B cell (primary cell): ENCODE measurements around the gene ABTB2. TPM values are rescaled to one million over a fixed set of nuclear protein-coding genes. Genes with fewer than 3 reads are reported as not detected.

Experiments used
- ATAC-seq: fragments of 200-7000 bp; cut with Tn5 transposase; one replicate; pipeline ENCODE4 v1.10.0; 2021; ENCODE audit warnings: low read depth, mild to moderate bottlenecking, moderate number of reproducible peaks, moderate library complexity
- CTCF ChIA-PET: fragments of 350-600 bp; sonication (Branson Sonifier 250); formaldehyde crosslinking; loops from one replicate; lab custom pipeline; 2021; ENCODE audit warnings: antibody characterized with exemption, inconsistent platforms; lab: Charles Lee
- POLR2A ChIA-PET: fragments of 350-600 bp; sonication (Branson Sonifier 250); formaldehyde crosslinking; loops from one replicate; lab custom pipeline; 2021; ENCODE audit warnings: antibody characterized with exemption; lab: Charles Lee
- DNase-seq: peaks from one replicate; pipeline ENCODE4 v3.0.0; 2013
- H2AFZ ChIP-seq: 2 replicates; pipeline ENCODE4 v1.6.1; 2012; ENCODE audit warnings: mild to moderate bottlenecking, low read depth, low read length; ENCODE audit not compliant: insufficient read depth, poor library complexity, severe bottlenecking
- H3K27ac ChIP-seq, 2 donors: 1 replicate in 1 of 2; 2 replicates in 1 of 2; pipeline ENCODE4 v1.5.1; 2012 to 2013; ENCODE audit warnings: low read length in 2 of 2, mild to moderate bottlenecking in 2 of 2, moderate library complexity in 1 of 2
- H3K27me3 ChIP-seq, 4 experiments: fragments of 200-600 bp in 1 of 4; sonication (generic) in 1 of 4; replicated peaks in 1 of 4; 1 replicate in 2 of 4; 2 replicates in 2 of 4; pipeline versions ENCODE4 v1.6.1 to v1.7.0; 2013 to 2016; ENCODE audit warnings: low read length in 3 of 4, mild to moderate bottlenecking in 2 of 4, mixed read lengths in 1 of 4, moderate library complexity in 1 of 4; ENCODE audit not compliant: insufficient read depth in 4 of 4, control insufficient read depth in 3 of 4; ENCODE audit errors: control extremely low read depth in 1 of 4
- H3K36me3 ChIP-seq, 2 experiments: replicated peaks in 1 of 2; 1 replicate in 1 of 2; 2 replicates in 1 of 2; pipeline versions ENCODE4 v1.6.1 to v1.7.1; 2013; ENCODE audit warnings: low read length in 1 of 2; ENCODE audit not compliant: insufficient read depth in 2 of 2, control insufficient read depth in 1 of 2; ENCODE audit errors: control extremely low read depth in 1 of 2, extremely low read depth in 1 of 2
- H3K4me1 ChIP-seq, 2 donors: fragments of 200-600 bp in 1 of 2; sonication (generic) in 1 of 2; 1 replicate in 1 of 2; 2 replicates in 1 of 2; pipeline versions ENCODE4 v1.5.1 to v1.6.1; 2013 to 2017; ENCODE audit warnings: low read length in 2 of 2; ENCODE audit not compliant: control insufficient read depth in 2 of 2, insufficient read depth in 2 of 2
- H3K4me2 ChIP-seq: replicated peaks from 2 replicates; pipeline ENCODE3; 2012; ENCODE audit warnings: mild to moderate bottlenecking, low read depth, low read length; ENCODE audit not compliant: poor library complexity, severe bottlenecking
- H3K4me3 ChIP-seq, 5 experiments: fragments of 200-600 bp in 1 of 5; sonication (generic) in 1 of 5; 1 replicate in 3 of 5; 2 replicates in 2 of 5; pipeline versions ENCODE4 v1.5.1 to v1.7.0; 2011 to 2016; ENCODE audit warnings: low read length in 4 of 5, mild to moderate bottlenecking in 4 of 5, low read depth in 2 of 5, control low read depth in 1 of 5, moderate library complexity in 1 of 5; ENCODE audit not compliant: insufficient read depth in 1 of 5; ENCODE audit errors: control extremely low read depth in 1 of 5, extremely low read depth in 1 of 5
- H3K79me2 ChIP-seq: fragments of 200-600 bp; sonication (generic); one replicate; pipeline ENCODE4 v1.6.0; 2016; ENCODE audit warnings: low read length; ENCODE audit not compliant: control insufficient read depth, insufficient read depth
- H3K9ac ChIP-seq: fragments of 200-600 bp; sonication (generic); 2 replicates; pipeline ENCODE4 v1.6.1; 2017; ENCODE audit warnings: mild to moderate bottlenecking, low read length, moderate library complexity
- H3K9me3 ChIP-seq, 3 donors: one replicate each; pipeline versions ENCODE4 v1.6.1 to v1.7.1; 2013; ENCODE audit warnings: low read length in 2 of 3; ENCODE audit not compliant: control insufficient read depth in 2 of 3, insufficient read depth in 1 of 3; ENCODE audit errors: control extremely low read depth in 1 of 3
- H4K20me1 ChIP-seq: 2 replicates; pipeline ENCODE4 v1.6.0; 2012; ENCODE audit warnings: mild to moderate bottlenecking, low read length; ENCODE audit not compliant: insufficient read depth, control insufficient read depth, poor library complexity, severe bottlenecking
- H3K27ac Mint-ChIP-seq: one replicate; pipeline ENCODE4 v1.8.0; 2021; ENCODE audit warnings: mixed read lengths
- H3K27me3 Mint-ChIP-seq: one replicate; pipeline ENCODE4 v1.8.0; 2021; ENCODE audit warnings: mixed read lengths
- H3K4me1 Mint-ChIP-seq: one replicate; pipeline ENCODE4 v1.8.0; 2021; ENCODE audit warnings: mixed read lengths
- H3K4me3 Mint-ChIP-seq: one replicate; pipeline ENCODE4 v1.8.0; 2021; ENCODE audit warnings: mixed read lengths
- H3K9me3 Mint-ChIP-seq: one replicate; pipeline ENCODE4 v1.8.0; 2022; ENCODE audit warnings: mixed read lengths; ENCODE audit not compliant: insufficient read depth
- EZH2 ChIP-seq: IDR thresholded peaks from 2 replicates; pipeline ENCODE4 v1.6.1; 2012; ENCODE audit warnings: borderline replicate concordance, low read depth, mild to moderate bottlenecking, moderate library complexity, low read length; ENCODE audit not compliant: insufficient read depth, poor library complexity, severe bottlenecking
- WGBS: methylation state at CpG from one replicate; pipeline ENCODE4 v1.1.5; 2013; ENCODE audit warnings: missing lambda C conversion rate; ENCODE audit not compliant: insufficient coverage; 5-methylcytosine and 5-hydroxymethylcytosine counted together
- intact Hi-C: fragments of 100-400 bp; cut with micrococcal nuclease; formaldehyde crosslinking; loops from one replicate; pipeline ENCODE4 v1.10.0; 2022
- polyA plus RNA-seq: library from polyadenylated mRNA; depleted of rRNA; stranded (reverse); fragments of >200 nt; gene quantifications from 2 replicates; pipeline ENCODE4 v1.2.3, GENCODE V29; 2012
- total RNA-seq, 2 donors: library from RNA; stranded (reverse); fragments of 120-200 nt in 1 of 2; gene quantifications; 1 replicate in 1 of 2; 2 replicates in 1 of 2; pipeline versions ENCODE4 v1.2.3 to v1.2.4, GENCODE V29; 2013 to 2022
- TF ChIP-seq, protein P1 (sequence below): fragments of 200-600 bp; IDR thresholded peaks from one replicate; pipeline ENCODE4 v1.8.0; 2022; ENCODE audit warnings: antibody characterized with exemption, mild to moderate bottlenecking

Gene ABTB2
- total and polyA plus RNA-seq, 2 donors (not counting 1 experiment from before 2014, with no cell fraction given) = 0.30 to 5.9 TPM

DNA sequence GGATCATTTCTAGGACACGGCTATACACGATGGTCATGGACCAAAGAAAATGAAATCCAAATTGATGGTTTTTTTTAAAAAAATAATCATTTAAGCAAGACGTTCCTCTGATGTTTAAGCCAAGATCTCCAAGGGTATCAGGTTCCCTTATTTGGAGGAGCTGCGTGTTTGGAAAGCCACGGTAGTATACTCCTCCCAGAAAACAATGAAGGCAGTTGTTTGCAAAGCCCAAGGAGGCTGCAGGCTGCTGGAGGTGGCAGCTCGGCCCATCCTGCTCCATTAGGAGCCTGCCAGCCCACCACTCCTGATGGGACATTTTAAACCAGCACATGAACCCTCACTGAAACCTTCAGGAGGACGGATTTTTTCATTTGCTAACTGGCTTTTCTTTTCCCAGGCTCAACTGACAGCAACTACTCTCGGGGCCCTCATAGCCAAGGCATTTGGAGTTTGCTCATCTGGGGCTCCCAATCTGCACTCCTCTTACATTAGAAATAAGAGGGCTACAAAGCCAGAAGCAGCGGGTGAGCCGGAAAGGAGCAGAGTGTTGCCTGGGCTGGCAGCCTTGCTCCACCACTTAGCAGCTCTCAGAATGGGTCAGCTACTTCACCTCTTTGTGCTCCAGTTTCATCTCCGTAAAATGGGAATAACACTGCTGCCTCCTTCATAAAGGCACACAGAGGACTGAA is 58.4 kb downstream of the ABTB2 start:
- Mint-ChIP-seq H3K4me3 (no peak overlapping the region), H3K27me3 (no peaks in the 10 kb centered on the region), H3K27ac (no peak overlapping the region), H3K9me3 (no peaks in the 10 kb centered on the region), H3K4me1 (peaks cover 25% of the 10 kb centered on the region)
- Histone ChIP-seq H4K20me1 (no peaks in the 10 kb centered on the region), H3K9ac (no peak overlapping the region), H2AFZ (no peak overlapping the region), H3K27ac (no peak overlapping the region), H3K9me3 (peaks cover 0 to 4% (median 0%) of the 10 kb centered on the region in 3 donors), H3K4me1 (peaks cover 10 to 11% of the 10 kb centered on the region in 2 donors), H3K79me2 (no peaks in the 10 kb centered on the region), H3K27me3 (no peaks in the 10 kb centered on the region), H3K4me2 (no peak overlapping the region), H3K4me3 (no peak overlapping the region), H3K36me3 (no peaks in the 10 kb centered on the region)
- ChIA-PET CTCF (interaction anchor here (1.2 kb wide), 1 partner anchor 125 kb away, joined by 4 read pairs; no protein-coding TSS in a partner anchor), POLR2A (interaction anchor here (1.0 kb wide), 1 partner anchor 24 kb away, joined by 6 read pairs; no protein-coding TSS in a partner anchor)
- intact Hi-C loops = no loop called here
- no peak for TF ChIP-seq EZH2
- TF ChIP-seq, protein P1, sequence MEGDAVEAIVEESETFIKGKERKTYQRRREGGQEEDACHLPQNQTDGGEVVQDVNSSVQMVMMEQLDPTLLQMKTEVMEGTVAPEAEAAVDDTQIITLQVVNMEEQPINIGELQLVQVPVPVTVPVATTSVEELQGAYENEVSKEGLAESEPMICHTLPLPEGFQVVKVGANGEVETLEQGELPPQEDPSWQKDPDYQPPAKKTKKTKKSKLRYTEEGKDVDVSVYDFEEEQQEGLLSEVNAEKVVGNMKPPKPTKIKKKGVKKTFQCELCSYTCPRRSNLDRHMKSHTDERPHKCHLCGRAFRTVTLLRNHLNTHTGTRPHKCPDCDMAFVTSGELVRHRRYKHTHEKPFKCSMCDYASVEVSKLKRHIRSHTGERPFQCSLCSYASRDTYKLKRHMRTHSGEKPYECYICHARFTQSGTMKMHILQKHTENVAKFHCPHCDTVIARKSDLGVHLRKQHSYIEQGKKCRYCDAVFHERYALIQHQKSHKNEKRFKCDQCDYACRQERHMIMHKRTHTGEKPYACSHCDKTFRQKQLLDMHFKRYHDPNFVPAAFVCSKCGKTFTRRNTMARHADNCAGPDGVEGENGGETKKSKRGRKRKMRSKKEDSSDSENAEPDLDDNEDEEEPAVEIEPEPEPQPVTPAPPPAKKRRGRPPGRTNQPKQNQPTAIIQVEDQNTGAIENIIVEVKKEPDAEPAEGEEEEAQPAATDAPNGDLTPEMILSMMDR = no peak
- no peak for DNase-seq
- no peak for ATAC-seq
- WGBS = 98% methylated on average over 8 of the region's 11 CpGs

DNA sequence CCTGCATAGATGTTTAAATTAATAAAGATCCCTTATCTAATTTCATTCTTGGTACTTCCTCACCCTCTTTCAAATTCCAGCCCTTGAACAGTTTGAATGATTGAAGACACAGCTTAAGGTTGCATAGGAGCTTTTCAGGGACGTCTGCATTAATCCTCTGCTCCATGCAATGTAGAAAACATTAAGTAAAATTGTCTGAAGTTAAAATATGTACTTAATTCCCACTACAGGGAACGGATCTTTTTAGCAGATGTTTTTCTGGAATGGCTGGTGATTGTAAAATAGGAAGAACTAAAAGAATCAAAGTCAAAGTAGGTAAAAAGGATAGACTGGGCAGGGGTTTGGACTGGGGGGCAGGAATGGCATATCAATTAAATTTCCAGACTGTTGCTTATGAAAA is 58.9 kb downstream of the ABTB2 start:
- H3K4me3 Mint-ChIP-seq = no peak overlapping the region
- no CpG with 5 or more reads among the region's 2 CpGs for WGBS
- H3K79me2 ChIP-seq = no peaks in the 10 kb centered on the region
- H4K20me1 ChIP-seq = no peaks in the 10 kb centered on the region
- H3K27ac ChIP-seq = no peak overlapping the region
- no peak overlapping the region for H3K4me3 ChIP-seq
- no peak for ATAC-seq
- H3K4me2 ChIP-seq = no peak overlapping the region
- H3K4me1 Mint-ChIP-seq = peaks cover 25% of the 10 kb centered on the region
- H3K36me3 ChIP-seq = no peaks in the 10 kb centered on the region
- H3K27me3 Mint-ChIP-seq = no peaks in the 10 kb centered on the region
- no peaks in the 10 kb centered on the region for H3K27me3 ChIP-seq
- H3K9me3 Mint-ChIP-seq = no peaks in the 10 kb centered on the region
- H3K4me1 ChIP-seq = peaks cover 10 to 11% of the 10 kb centered on the region in 2 donors
- no peak for DNase-seq
- no peak overlapping the region for H3K9ac ChIP-seq
- H2AFZ ChIP-seq = no peak overlapping the region
- intact Hi-C loops = no loop called here
- peaks cover 0 to 4% (median 0%) of the 10 kb centered on the region in 3 donors for H3K9me3 ChIP-seq
- ChIA-PET POLR2A (interaction anchor here (1.0 kb wide), 1 partner anchor 25 kb away, joined by 6 read pairs; no protein-coding TSS in a partner anchor), CTCF (interaction anchor here (1.2 kb wide), 1 partner anchor 125 kb away, joined by 4 read pairs; no protein-coding TSS in a partner anchor)
- TF ChIP-seq EZH2 = no peak
- TF ChIP-seq, protein P1 = no peak
- H3K27ac Mint-ChIP-seq = no peak overlapping the region
